H1 (cell line): ENCODE data around the gene ARL14EPL. TPM values are rescaled to one million over a fixed set of nuclear protein-coding genes. Genes with fewer than 3 reads are reported as not detected.
A peak's percentile ranks its signal among the peaks of the same experiment; 100 is the strongest.
"Not testable (repeated sequence)": the region's sequence is repeated elsewhere in the genome, so short reads cannot be mapped to it uniquely, and the experiment has no call there.

Experiments used
- CTCF ChIA-PET: fragments of 300-600 bp; sonication (Branson Sonifier 250); formaldehyde crosslinking; loops from one replicate; lab custom pipeline; 2021; ENCODE audit not compliant: partially characterized antibody; lab: Charles Lee
- POLR2A ChIA-PET: fragments of 300-600 bp; sonication (Branson Sonifier 250); formaldehyde crosslinking; loops from one replicate; lab custom pipeline; 2021; ENCODE audit warnings: inconsistent platforms; ENCODE audit not compliant: partially characterized antibody; lab: Charles Lee
- DNase-seq, 2 experiments: peaks; one replicate each; pipeline versions ENCODE4 v3.0.0 to v3.0.0-alpha.2; 2010 to 2022; ENCODE audit warnings: low spot score in 2 of 2, low read depth in 1 of 2, mixed read lengths in 1 of 2
- FAIRE-seq: peaks from 2 replicates; lab custom pipeline; 2011; peaks lifted over from hg19 to GRCh38; lab: Jason Lieb, UNC
- H2AFZ ChIP-seq: 2 replicates; pipeline ENCODE4 v1.8.1; 2012; ENCODE audit warnings: low read length, inconsistent platforms
- H2AK5ac ChIP-seq: 2 replicates; pipeline ENCODE4 v1.6.1; 2013; ENCODE audit warnings: low read depth, low read length
- H2BK120ac ChIP-seq: replicated peaks from 2 replicates; pipeline ENCODE3; 2013; ENCODE audit warnings: low read depth, low read length, inconsistent platforms
- H2BK12ac ChIP-seq: 2 replicates; pipeline ENCODE4 v1.6.1; 2013; ENCODE audit warnings: low read depth, low read length
- H2BK15ac ChIP-seq: 2 replicates; pipeline ENCODE4 v1.6.1; 2013; ENCODE audit warnings: low read length
- H2BK20ac ChIP-seq: 2 replicates; pipeline ENCODE4 v1.6.1; 2013; ENCODE audit warnings: low read length
- H2BK5ac ChIP-seq: 2 replicates; pipeline ENCODE4 v1.6.1; 2013; ENCODE audit warnings: low read depth, low read length
- H3K14ac ChIP-seq: 2 replicates; pipeline ENCODE4 v1.6.1; 2013; ENCODE audit warnings: inconsistent platforms; ENCODE audit not compliant: insufficient read length
- H3K18ac ChIP-seq: 2 replicates; pipeline ENCODE4 v1.6.1; 2013; ENCODE audit warnings: low read length; ENCODE audit errors: extremely low read depth
- H3K23ac ChIP-seq: 2 replicates; pipeline ENCODE4 v1.6.1; 2013; ENCODE audit warnings: inconsistent platforms; ENCODE audit not compliant: insufficient read length
- H3K23me2 ChIP-seq: 2 replicates; pipeline ENCODE4 v1.6.1; 2013; ENCODE audit warnings: low read depth, low read length
- H3K27ac ChIP-seq: 2 replicates; pipeline ENCODE4 v1.6.1; 2011; ENCODE audit warnings: low read depth, low read length, inconsistent platforms
- H3K27me3 ChIP-seq, 4 experiments: replicated peaks in 1 of 4; 1 replicate in 1 of 4; 2 replicates in 3 of 4; pipeline versions ENCODE4 v1.6.1 to v1.8.1; 2011 to 2013; ENCODE audit warnings: low read length in 3 of 4, mild to moderate bottlenecking in 3 of 4, inconsistent platforms in 2 of 4, mixed read lengths in 2 of 4, moderate library complexity in 1 of 4; ENCODE audit not compliant: control insufficient read depth in 3 of 4, insufficient read depth in 3 of 4; ENCODE audit errors: extremely low read depth in 1 of 4
- H3K36me3 ChIP-seq, 4 experiments: 2 replicates each; pipeline versions ENCODE4 v1.6.1 to v1.8.1; 2011 to 2013; ENCODE audit warnings: mild to moderate bottlenecking in 4 of 4, low read length in 3 of 4, moderate library complexity in 2 of 4, control low read depth in 1 of 4, inconsistent platforms in 1 of 4; ENCODE audit not compliant: insufficient read depth in 4 of 4, control insufficient read depth in 2 of 4
- H3K4ac ChIP-seq: replicated peaks from 2 replicates; pipeline ENCODE3; 2013; ENCODE audit warnings: low read length, low read depth, mixed read lengths, inconsistent platforms; ENCODE audit not compliant: insufficient read length
- H3K4me1 ChIP-seq, 4 experiments: replicated peaks in 1 of 4; 1 replicate in 1 of 4; 2 replicates in 3 of 4; pipeline versions ENCODE4 v1.6.1 to v1.8.1; 2011 to 2013; ENCODE audit warnings: low read length in 3 of 4, inconsistent platforms in 2 of 4, mixed read lengths in 1 of 4; ENCODE audit not compliant: insufficient read depth in 4 of 4, control insufficient read depth in 3 of 4
- H3K4me2 ChIP-seq, 2 experiments: 2 replicates each; pipeline versions ENCODE4 v1.6.1 to v1.8.1; 2011 to 2013; ENCODE audit warnings: low read depth in 2 of 2, low read length in 2 of 2, control low read depth in 1 of 2, inconsistent platforms in 1 of 2, mild to moderate bottlenecking in 1 of 2; ENCODE audit not compliant: insufficient read depth in 1 of 2
- H3K4me3 ChIP-seq, 4 experiments: fragments of 200-600, 300-600 bp in 1 of 4; sonication (generic), shearing (Covaris generic), sonication (Bioruptor Twin) in 1 of 4; 2 replicates each; pipeline versions ENCODE4 v1.5.1 to v1.8.1; 2011 to 2016; ENCODE audit warnings: low read length in 4 of 4, low read depth in 3 of 4, control low read depth in 2 of 4, inconsistent platforms in 2 of 4, mild to moderate bottlenecking in 2 of 4, mixed read lengths in 1 of 4, moderate library complexity in 1 of 4; ENCODE audit not compliant: insufficient read depth in 2 of 4; ENCODE audit errors: extremely low read depth in 1 of 4
- H3K56ac ChIP-seq: replicated peaks from 2 replicates; pipeline ENCODE3; 2013; ENCODE audit warnings: low read depth, mild to moderate bottlenecking, mixed read lengths, low read length, inconsistent platforms; ENCODE audit not compliant: insufficient read length
- H3K79me1 ChIP-seq: 2 replicates; pipeline ENCODE4 v1.6.1; 2013; ENCODE audit warnings: low read depth, low read length, control low read depth
- H3K79me2 ChIP-seq, 2 experiments: 2 replicates each; pipeline versions ENCODE4 v1.6.1 to v1.8.1; 2012 to 2013; ENCODE audit warnings: low read length in 2 of 2, mild to moderate bottlenecking in 2 of 2, inconsistent platforms in 1 of 2; ENCODE audit not compliant: insufficient read depth in 2 of 2, control insufficient read depth in 1 of 2
- H3K9ac ChIP-seq, 4 experiments: replicated peaks in 1 of 4; 1 replicate in 1 of 4; 2 replicates in 3 of 4; pipeline versions ENCODE4 v1.6.1 to v1.8.1; 2011 to 2013; ENCODE audit warnings: low read depth in 3 of 4, low read length in 3 of 4, control low read depth in 2 of 4, mild to moderate bottlenecking in 2 of 4, moderate library complexity in 2 of 4, inconsistent platforms in 1 of 4; ENCODE audit errors: extremely low read depth in 1 of 4
- H3K9me3 ChIP-seq, 2 experiments: 2 replicates each; pipeline versions ENCODE4 v1.6.1 to v1.8.1; 2012 to 2013; ENCODE audit warnings: mild to moderate bottlenecking in 2 of 2, moderate library complexity in 2 of 2, control low read depth in 1 of 2, inconsistent platforms in 1 of 2, low read depth in 1 of 2, low read length in 1 of 2, mixed read lengths in 1 of 2; ENCODE audit not compliant: insufficient read depth in 2 of 2
- H4K20me1 ChIP-seq, 2 experiments: replicated peaks in 1 of 2; 2 replicates each; pipeline versions ENCODE3 to v1.8.1; 2011 to 2013; ENCODE audit warnings: inconsistent platforms in 2 of 2, low read length in 2 of 2, mild to moderate bottlenecking in 1 of 2; ENCODE audit not compliant: insufficient read depth in 2 of 2, control insufficient read depth in 1 of 2
- H4K5ac ChIP-seq: 2 replicates; pipeline ENCODE4 v1.6.1; 2013; ENCODE audit warnings: low read length, low read depth, mixed read lengths, inconsistent platforms; ENCODE audit not compliant: insufficient read length
- H4K8ac ChIP-seq: 2 replicates; pipeline ENCODE4 v1.8.0; 2013; ENCODE audit warnings: mild to moderate bottlenecking, moderate library complexity, low read length, inconsistent platforms; ENCODE audit not compliant: insufficient read depth; ENCODE audit errors: extremely low read depth
- H4K91ac ChIP-seq: replicated peaks from 2 replicates; pipeline ENCODE3; 2013; ENCODE audit warnings: low read length, mixed read lengths, inconsistent platforms; ENCODE audit not compliant: insufficient read length
- BACH1 ChIP-seq: IDR thresholded peaks from 2 replicates; pipeline ENCODE4 v1.6.1; 2012; ENCODE audit warnings: low read length, improper control_type of control experiment
- FOSL1 ChIP-seq: IDR thresholded peaks from 2 replicates; pipeline ENCODE4 v1.6.1; 2011; ENCODE audit warnings: mild to moderate bottlenecking, low read depth, low read length, moderate library complexity; ENCODE audit not compliant: insufficient read depth
- MAFK ChIP-seq: IDR thresholded peaks from 2 replicates; pipeline ENCODE4 v1.6.1; 2012; ENCODE audit warnings: low read depth, mild to moderate bottlenecking, improper control_type of control experiment, low read length
- POLR2A ChIP-seq, 2 experiments: IDR thresholded peaks; 1 replicate in 1 of 2; 2 replicates in 1 of 2; pipeline ENCODE4 v1.6.1; 2011; ENCODE audit warnings: low read depth in 2 of 2, low read length in 2 of 2, mild to moderate bottlenecking in 2 of 2; ENCODE audit errors: control extremely low read depth in 1 of 2
- RAD21 ChIP-seq, 2 experiments: IDR thresholded peaks in 1 of 2; conservative IDR thresholded peaks in 1 of 2; 2 replicates each; pipeline ENCODE4 v1.6.1; 2011; ENCODE audit warnings: low read depth in 2 of 2, low read length in 2 of 2, improper control_type of control experiment in 1 of 2, inconsistent platforms in 1 of 2, mild to moderate bottlenecking in 1 of 2, moderate library complexity in 1 of 2
- SIX5 ChIP-seq: IDR thresholded peaks from 2 replicates; pipeline ENCODE4 v1.6.1; 2011; ENCODE audit warnings: mild to moderate bottlenecking, low read depth, low read length
- WGBS, 2 experiments: shearing (Covaris generic) in 1 of 2; methylation state at CpG; one replicate each; pipeline versions ENCODE4 v1.1.6 to v1.1.7; 2013 to 2015; ENCODE audit warnings: low lambda C conversion rate in 2 of 2, mixed read lengths in 2 of 2, inconsistent platforms in 1 of 2, low coverage in 1 of 2, missing lambda C conversion rate in 1 of 2; ENCODE audit not compliant: insufficient replicate concordance in 2 of 2, insufficient coverage in 1 of 2, insufficient read length in 1 of 2; ENCODE audit errors: extremely low coverage in 1 of 2, missing lambda C conversion rate in 1 of 2; 5-methylcytosine and 5-hydroxymethylcytosine counted together
- polyA plus RNA-seq, 7 experiments: library from polyadenylated mRNA; depleted of rRNA in 3 of 7; stranded (reverse) in 5 of 7; unstranded in 2 of 7; fragments of >200 nt in 5 of 7; fragments of 200-250 nt in 2 of 7; gene quantifications; 1 replicate in 5 of 7; 2 replicates in 1 of 7; 4 replicates in 1 of 7; pipeline versions ENCODE4 v1.2.1 to v1.2.3, GENCODE V29; 2011 to 2013; ENCODE audit warnings: missing spikeins in 2 of 7, mixed read lengths in 2 of 7
- total RNA-seq: library from RNA; stranded (reverse); fragmentation: NEBNext Ultra II Directional; extraction: Animal tissue kit (Norgen Biotek cat#: 25700); gene quantifications from 2 replicates; pipeline ENCODE4 v1.2.1, GENCODE V29; 2021

Gene ARL14EPL
- total and polyA plus RNA-seq, 2 of the 8 experiments (the other 6 are each of a cell fraction or from before 2014, with no cell fraction given), result not detected

DNA sequence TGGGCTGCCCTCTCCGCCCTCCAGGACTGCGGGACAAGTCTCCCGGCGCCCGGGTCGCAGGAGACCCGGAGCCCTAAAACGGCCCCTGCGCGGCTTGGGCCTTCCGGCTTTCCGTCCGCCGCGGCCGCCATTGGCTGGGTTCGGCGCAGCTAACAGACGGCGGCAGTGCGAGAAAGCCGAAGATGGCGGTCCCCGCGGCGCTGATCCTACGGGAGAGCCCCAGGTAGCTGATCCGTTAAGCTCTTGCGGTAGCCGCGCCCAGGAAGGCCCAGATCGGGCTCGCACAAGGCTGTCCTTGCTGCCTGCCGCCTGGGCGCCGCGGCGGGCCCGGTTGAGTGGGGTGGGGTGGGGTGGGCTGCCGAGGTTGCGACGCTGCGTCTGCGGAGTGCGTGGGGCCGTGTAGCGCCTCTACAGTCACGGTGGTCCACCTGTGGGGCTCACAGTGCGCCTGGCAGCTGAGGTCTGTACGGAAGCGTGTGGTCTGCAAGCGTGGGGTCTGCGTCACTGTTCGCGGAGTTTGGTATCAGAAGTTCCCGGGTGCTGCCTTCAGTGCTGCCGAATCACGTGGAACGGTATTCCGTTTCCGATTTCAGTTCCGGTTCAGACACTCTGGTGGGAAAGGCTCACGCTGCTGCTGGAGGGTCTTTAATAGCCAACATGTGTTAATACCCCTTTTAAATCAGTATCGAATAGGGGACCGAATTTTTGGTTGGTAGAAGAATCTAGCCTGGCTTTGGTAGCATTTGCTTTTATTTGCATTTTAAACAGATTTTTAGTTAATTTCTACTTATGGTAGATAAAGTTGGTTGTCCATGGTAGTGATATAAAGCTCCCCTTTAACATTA, 52.8 kb downstream of the ARL14EPL start, which contains the start of gene COMMD10 (continued):
- no peak for TF ChIP-seq BACH1
- no peak for TF ChIP-seq FOSL1
- no peak for TF ChIP-seq SIX5
- no peak for TF ChIP-seq MAFK
- peak; percentile 53 to 72 for TF ChIP-seq POLR2A (IDR thresholded peaks at IDR 0.05; ENCODE audit: control extremely low read depth in 1 of 2, low read depth in 2 of 2, low read length in 2 of 2)
- TF ChIP-seq RAD21 (IDR thresholded peaks at IDR 0.05 in 1 of 2, conservative IDR thresholded peaks at IDR 0.05 in 1 of 2; ENCODE audit: low read depth in 2 of 2, low read length in 2 of 2), result no peak
- TF ChIP-seq, all 59 proteins: peak for 15

GRCh38 chr5:116086309-116086708, 54.0 kb downstream of the ARL14EPL start:
- H3K9ac ChIP-seq, H3K27ac ChIP-seq, H2AFZ ChIP-seq: not testable (repeated sequence)

More at GRCh38 chr5:116086309-116086708, 54.0 kb downstream of the ARL14EPL start:
- H2BK12ac ChIP-seq, H4K5ac ChIP-seq, H3K14ac ChIP-seq, H2BK15ac ChIP-seq, H3K4ac ChIP-seq, H3K9me3 ChIP-seq, H3K56ac ChIP-seq, H2AK5ac ChIP-seq, H2BK5ac ChIP-seq, H4K8ac ChIP-seq, H2BK120ac ChIP-seq, H2BK20ac ChIP-seq, H3K4me1 ChIP-seq, H3K23me2 ChIP-seq, H3K27me3 ChIP-seq, H3K18ac ChIP-seq, H4K91ac ChIP-seq, H4K20me1 ChIP-seq, DNase-seq, H3K23ac ChIP-seq, FAIRE-seq, H3K36me3 ChIP-seq, H3K79me1 ChIP-seq: not testable (repeated sequence)
- WGBS, 2 experiments, result 92% methylated on average over 11 of the region's 11 CpGs; no CpG with 5 or more reads in 1 of the 2 experiments
- H3K4me3 ChIP-seq, result peak overlapping the region in 1 of 4 experiments; percentile 70; a peak in 1 of 8 replicates
- peaks cover 0 to 34% of the 10 kb centered on the region in 2 experiments; a peak in 3 of 4 replicates for H3K79me2 ChIP-seq
- H3K4me2 ChIP-seq, result peak overlapping the region; percentile 82 to 86; a peak in 2 of 4 replicates
- CTCF ChIA-PET, result interaction anchor here (0.7 kb wide), 1 partner anchor 18 kb away, joined by 3 read pairs; no protein-coding TSS in a partner anchor
- POLR2A ChIA-PET, result interaction anchor here (1.0 to 3.0 kb wide), 3 partner anchors 10 to 255 kb away, joined by 3 to 10 read pairs (median 3); no protein-coding TSS in a partner anchor
